DOHH2 (cell line): ENCODE data around the gene KIF6.

ENCODE experiments used
- EZH2phosphoT487 ChIP-seq: fragments of 200-600 bp; sonication (generic); IDR thresholded peaks from 2 replicates; pipeline ENCODE4 v1.6.1; 2017; ENCODE audit warnings: borderline replicate concordance, mild to moderate bottlenecking, antibody characterized with exemption, low read length, moderate library complexity, mixed read lengths
- TF ChIP-seq, protein P1 (sequence below): fragments of 200-600 bp; sonication (generic); IDR thresholded peaks from one replicate; pipeline ENCODE4 v1.5.1; 2014; ENCODE audit warnings: antibody characterized with exemption, mild to moderate bottlenecking, low read depth, low read length; ENCODE audit not compliant: poor library complexity, severe bottlenecking

DNA sequence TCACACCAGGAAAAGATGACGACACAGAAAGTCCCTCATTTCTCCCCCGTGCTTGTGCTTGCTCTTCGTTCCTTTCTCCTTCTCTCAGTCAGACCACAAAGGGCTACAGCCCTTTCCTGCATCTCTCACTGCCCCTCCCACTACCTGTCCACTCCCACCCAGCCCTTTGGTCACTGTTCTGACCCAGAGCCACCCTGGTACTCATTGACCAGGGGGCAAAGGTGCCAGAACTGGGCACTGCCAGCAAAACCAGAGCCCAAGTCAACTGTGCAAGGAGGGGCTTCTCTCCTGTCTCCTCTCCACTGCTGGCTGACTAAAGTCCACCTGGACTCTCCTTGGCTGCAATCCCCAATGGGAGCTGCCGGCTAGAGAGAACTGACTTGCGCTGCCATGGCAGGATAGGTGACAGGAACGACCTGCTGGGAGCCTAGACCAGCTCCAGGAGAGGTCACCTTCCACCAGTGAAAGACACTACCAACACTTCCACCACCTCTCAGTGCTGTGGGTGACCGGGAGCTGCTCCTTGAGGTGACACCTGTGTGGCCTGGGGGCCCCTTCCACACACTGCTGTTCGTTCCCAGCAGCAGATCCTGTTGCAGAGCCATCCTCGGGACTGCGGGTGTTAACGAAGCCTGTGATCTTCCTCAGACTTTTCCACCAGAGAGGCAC lies 443.8 kb downstream of the KIF6 start:
- TF ChIP-seq, protein P1, sequence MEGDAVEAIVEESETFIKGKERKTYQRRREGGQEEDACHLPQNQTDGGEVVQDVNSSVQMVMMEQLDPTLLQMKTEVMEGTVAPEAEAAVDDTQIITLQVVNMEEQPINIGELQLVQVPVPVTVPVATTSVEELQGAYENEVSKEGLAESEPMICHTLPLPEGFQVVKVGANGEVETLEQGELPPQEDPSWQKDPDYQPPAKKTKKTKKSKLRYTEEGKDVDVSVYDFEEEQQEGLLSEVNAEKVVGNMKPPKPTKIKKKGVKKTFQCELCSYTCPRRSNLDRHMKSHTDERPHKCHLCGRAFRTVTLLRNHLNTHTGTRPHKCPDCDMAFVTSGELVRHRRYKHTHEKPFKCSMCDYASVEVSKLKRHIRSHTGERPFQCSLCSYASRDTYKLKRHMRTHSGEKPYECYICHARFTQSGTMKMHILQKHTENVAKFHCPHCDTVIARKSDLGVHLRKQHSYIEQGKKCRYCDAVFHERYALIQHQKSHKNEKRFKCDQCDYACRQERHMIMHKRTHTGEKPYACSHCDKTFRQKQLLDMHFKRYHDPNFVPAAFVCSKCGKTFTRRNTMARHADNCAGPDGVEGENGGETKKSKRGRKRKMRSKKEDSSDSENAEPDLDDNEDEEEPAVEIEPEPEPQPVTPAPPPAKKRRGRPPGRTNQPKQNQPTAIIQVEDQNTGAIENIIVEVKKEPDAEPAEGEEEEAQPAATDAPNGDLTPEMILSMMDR, result no peak
- no peak for TF ChIP-seq EZH2phosphoT487
